GM18498 (cell line): Measurements from ENCODE around the gene BRICD5.
"Not testable (repeated sequence)": the region's sequence is repeated elsewhere in the genome, so short reads cannot be mapped to it uniquely, and the experiment has no call there.

Source experiments
- ATAC-seq: cut with Tn5 transposase; IDR thresholded peaks from one replicate; pipeline ENCODE4 v1.9.1; 2021; ENCODE audit warnings: mild to moderate bottlenecking, moderate library complexity; ENCODE audit not compliant: unreplicated experiment

The BRICD5 gene

DNA sequence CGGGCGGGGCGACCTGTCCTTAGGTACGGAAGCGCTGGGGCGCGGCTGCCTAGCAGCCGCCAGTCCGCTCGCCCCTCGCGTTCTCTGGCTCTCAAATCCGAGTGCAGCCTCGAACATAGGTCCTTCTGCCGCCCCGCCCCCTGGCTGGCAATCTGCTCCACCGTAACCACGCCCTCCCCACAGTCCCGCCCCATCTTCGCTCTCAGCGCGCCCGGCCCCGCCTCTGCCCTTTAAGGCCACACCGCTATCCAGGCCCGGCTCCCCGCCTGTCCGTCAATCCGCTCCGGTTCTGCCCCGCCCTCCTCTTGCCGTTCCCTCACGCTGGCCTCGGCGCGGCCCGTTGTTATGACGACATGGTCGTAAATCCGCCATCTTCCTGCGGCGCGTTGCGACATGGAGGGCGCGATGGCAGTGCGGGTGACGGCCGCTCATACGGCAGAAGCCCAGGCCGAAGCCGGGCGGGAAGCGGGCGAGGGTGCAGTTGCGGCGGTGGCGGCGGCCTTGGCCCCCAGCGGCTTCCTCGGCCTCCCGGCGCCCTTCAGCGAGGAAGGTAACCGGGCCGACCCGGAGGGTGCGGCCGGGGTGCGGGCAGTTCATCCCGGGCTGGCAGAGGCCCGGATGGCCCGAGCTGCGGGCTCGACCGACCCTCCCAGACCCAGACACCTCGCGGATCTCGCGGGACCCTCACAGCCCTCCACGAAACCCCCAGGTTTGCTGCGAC is 12.7 kb upstream of the BRICD5 start, which contains the start of gene E4F1:
TSS of gene E4F1 (plus strand) at position 371 of the 721 bp plus-strand sequence. CDS start at position 394, 23 bp downstream.
- peak; percentile 96 for ATAC-seq

DNA sequence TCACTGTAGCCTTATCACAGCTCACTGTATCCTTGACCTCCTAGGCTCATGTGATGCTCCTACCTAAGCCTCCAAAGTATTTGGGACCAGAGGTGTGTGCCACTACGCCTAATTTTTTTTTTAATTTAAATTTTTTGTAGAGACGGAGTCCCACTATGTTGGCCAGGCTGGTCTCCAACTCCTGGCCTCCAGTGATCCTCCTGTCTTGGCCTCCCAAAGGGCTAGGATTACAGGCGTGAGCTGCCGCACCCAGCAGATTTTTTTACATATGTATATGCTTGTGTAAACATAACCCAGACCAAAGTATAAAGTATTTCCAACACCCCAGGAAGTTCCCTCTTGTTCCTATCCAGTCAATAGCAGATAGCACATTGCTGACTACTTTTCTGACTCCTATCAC is 5.7 kb upstream of the BRICD5 start:
- no peak for ATAC-seq

DNA sequence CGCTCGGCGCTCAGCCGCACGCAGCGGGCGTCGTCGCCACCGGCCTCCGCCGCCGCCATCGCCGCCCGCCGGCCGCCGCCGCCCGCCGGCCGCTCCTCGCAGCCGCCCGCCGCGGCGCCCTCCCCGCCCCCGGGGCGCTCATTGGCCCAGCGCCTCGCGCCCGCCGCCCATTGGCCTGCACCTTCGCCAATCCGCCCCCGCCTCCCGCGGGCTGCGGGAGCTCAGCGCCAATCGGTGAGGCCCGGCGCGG is 4.0 kb upstream of the BRICD5 start, which contains the start of gene PGP:
TSS of gene PGP (minus strand) at position 122 of the 250 bp plus-strand sequence. CDS start at position 59, 63 bp downstream.
- ATAC-seq = peak; percentile 83

DNA sequence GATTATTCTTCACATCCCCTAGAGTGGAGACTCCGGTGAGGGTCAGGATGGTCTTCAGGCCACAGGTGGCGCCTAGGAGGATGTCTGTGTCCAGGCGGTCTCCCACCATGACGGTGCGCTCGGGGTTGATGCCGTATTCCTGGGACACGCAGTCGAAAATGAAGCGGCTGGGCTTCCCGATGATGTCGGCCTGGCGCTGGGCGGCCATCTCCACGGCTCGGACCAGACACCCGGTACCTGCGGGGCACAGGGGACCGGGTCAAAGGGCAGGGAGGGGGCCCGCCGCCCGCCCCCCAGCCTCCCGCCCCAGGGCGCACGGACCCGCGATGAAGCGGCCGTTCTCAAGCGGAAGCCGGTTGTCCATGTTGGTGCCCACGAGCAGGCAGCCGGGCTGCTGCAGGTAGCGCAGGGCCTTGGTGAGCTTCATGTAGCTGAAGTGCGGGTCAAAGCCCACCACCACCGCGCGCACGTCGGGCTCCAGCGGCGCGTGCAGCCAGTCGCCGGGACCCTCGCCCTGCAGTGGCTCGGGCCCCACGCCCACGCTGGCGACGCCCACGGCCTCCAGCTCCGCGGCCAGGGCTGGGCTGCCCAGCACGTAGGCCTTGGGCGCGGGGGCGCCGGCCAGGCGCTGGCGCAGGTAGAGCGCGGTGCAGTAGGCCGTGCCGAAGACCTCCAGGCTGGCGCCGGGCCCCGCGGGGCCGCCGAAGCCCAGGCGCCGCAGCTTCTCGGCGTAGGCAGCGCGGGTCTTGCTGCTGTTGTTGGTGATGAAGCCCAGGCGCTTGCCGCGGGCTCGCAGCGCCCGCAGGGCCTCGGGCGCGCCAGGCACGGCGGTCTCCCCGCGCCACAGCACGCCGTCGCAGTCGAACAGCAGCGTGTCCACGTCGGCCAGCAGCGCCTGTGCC is 3.4 kb upstream of the BRICD5 start:
- peak; percentile 4 for ATAC-seq

DNA sequence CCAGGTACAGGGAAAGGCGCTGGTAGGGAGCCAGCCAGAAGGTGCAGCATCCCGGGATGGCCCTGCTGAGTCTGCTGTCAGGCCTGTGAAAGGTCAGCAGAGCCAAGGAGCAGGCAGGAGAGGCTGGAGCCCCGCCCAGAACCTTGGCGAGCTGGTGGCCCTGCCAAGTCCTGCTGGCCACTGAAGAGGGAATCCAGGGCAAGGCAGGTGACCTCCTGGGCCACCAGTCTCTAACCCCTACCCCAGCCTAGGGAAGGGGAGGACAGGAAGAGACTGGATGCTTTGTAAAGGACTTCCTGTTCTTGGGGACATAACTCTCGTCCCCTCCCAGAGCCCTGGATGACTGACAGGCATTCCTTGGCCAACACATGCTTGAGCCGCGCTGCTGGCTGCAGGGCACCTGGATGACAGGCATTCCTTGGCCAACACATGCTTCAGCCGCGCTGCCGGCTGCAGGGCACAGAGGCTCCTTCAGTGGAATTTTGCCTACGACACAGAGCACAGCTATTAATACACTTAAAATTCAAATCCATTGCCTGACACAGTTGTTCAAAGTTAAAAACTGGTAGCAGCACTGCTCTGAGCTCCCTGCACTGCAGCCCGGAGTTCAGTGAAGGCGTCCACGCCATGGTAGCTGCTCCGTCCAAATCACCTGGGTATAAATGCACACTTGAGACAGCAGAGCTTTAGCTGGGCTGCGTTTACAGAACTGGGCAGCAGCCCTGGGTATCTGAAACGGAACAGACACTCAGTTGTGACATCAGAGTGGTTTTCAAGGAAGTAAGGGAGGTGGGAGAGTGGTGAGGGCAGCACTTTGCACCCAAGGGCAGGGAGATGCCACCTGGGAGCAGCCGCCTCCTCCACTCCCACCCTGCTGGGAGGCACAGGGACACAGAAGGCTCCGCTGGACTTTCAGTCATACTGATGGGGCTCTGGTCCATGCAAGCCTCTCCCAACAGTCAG is 2.0 kb upstream of the BRICD5 start:
- ATAC-seq = no peak

DNA sequence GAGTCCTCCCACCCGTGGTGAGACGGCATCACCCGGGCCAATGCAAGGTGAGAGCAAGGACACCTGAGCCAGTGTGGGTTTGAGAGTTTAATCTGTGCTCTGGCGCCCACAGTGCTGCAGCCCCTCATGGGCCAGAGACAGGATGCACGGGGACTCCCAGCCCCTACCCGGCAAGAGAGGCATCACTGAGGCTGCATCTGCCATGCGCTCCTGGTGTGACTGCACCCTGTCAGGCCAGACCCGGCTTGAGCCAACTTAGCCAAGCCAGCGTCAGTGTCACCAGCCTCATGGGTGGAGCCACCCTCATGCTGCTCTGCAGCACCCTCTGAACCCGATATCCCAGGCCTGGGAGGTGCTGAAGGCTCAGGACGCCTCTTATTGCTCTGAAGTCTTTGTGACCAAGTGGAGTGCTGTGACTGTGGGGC is 1.3 kb upstream of the BRICD5 start:
- ATAC-seq = no peak

DNA sequence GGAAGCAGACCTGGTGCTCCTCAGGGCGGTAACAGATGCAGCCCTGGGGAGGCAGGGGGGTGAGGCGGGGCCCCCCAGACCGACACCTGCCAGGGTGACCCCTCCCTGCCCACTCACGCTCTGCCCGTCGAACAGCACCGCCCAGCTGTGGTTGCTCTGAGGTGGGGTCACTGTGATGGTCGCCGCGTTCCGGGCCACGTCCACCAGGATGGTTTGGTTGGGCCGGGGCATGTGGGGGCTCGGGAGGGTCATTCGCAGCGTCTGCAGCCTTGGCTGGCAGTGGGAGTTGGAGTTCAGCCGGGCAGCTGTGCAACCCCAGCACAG is 692 bp downstream of the BRICD5 start:
- ATAC-seq = no peak

DNA sequence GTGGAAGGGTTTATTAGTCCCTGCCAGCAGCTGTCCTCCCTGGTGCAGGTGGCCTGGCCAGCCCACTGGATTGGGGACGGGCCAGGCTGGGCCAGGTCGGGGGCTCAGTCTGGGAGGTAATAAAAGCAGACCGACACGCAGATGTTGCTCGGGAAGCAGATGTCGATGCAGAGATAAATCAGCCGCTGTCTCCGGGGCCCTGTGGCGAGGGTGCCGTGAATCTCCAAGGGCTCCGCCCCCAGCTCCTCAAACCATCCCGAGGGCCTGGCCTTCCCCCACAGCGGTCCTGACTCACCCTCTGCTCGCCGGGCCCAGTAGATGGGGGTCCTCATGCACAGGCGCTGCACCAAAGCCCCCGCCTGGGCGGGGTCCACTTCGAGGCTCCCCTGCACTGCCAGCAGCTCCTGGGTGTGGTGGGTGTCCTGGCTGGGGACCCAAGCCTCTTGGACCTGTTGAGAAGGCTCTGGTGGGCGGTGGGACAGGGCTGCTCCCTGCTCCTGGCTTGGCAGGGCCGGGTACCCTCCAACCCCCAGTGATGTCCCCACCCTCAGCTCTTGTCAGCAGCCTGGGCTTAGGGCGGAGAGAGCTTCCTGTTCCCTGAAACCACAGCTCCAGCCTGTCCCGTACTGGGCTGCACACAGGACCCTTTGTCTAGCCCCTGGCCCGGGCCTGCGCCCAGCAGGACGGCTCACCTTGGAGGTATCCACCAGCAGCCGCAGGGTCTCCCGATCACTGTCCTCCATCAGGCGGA is 1.2 kb downstream of the BRICD5 start:
- ATAC-seq = no peak

DNA sequence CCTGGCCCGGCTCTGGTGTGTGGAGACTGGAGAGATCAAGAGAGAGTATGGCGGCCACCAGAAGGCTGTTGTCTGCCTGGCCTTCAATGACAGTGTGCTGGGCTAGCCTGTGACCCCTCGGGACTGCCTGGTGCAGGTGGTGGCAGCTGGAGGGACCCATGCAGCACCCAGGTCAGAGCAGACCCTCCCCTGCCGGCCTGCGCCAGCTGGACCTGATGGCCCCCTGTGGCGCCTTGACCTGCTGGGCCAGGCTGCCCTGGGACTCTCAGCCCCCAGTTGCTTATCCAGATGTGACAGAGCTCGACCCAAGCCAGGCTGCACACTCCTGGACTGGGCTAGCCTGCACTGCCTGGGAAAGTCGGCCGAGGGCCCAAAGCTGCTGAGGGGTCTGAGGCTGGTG is 1.9 kb downstream of the BRICD5 start:
- no peak for ATAC-seq

DNA sequence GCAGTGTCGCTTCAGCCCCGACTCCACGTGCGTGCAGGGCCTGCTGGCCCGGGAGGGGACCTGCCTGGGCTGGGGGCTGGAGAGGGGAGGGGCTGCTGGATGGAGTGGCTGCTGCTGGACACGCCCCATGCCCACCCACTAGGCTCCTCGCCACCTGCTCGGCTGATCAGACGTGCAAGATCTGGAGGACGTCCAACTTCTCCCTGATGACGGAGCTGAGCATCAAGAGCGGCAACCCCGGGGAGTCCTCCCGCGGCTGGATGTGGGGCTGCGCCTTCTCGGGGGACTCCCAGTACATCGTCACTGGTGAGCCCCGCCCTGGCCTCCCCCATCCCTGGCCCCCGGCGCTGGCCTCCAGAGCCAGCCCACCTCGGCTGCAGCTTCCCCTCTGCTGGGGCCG is 2.4 kb downstream of the BRICD5 start:
- ATAC-seq = no peak

DNA sequence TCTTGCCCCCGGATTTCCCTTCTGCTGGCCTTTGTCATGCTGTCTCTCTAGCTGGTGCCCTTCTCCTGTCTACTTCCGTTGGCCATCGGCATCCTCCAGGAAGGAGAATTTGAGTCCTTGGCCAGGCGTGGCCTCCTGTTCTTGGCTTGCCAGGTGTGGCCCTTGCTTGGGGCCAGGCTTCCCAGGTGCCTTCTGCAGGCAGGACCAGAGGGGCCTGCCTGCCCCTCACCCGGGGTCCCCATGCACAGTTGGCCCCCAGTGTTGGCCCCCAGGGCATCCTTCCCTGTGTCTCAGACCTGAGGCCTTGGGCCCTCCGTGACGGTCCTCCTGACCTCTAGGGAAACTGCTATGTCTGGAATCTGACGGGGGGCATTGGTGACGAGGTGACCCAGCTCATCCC is 2.8 kb downstream of the BRICD5 start:
- ATAC-seq = no peak

DNA sequence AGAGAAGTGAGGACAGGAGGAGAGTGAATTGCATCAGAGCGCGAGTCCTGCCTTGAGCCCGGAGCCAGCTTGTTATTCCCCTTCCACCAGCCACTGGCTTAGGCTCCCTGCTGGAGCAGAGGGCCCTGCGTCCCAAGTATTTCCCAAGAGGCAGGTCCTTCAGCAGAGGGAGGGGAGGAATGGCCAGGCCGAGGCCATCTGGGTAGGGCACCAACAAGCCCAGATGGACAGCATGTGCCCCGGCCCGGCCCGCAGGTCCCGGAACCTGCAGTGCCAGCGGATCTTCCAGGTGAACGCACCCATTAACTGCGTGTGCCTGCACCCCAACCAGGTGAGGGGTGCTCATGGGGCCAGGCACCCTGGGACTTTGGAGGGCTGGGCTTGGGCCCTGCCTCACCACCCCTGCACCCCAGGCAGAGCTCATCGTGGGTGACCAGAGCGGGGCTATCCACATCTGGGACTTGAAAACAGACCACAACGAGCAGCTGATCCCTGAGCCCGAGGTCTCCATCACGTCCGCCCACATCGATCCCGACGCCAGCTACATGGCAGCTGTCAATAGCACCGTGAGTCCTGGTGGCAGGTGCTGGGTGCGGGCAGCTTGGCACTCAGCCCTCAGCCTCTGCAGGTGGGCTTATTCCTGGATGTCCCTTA is 3.8 kb downstream of the BRICD5 start:
- ATAC-seq = no peak

DNA sequence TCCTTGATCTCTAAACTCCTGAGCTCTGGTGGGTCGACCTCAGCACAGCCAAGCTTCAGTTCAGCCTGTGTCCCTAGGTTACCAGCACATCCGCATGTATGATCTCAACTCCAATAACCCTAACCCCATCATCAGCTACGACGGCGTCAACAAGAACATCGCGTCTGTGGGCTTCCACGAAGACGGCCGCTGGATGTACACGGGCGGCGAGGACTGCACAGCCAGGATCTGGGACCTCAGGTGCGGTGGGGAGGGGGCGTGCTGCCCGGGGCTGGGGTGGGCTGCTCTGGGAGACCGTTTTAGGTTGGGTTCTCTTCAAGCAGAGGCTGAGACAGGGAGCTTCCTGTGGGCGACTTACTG is 4.3 kb downstream of the BRICD5 start:
- no peak for ATAC-seq

DNA sequence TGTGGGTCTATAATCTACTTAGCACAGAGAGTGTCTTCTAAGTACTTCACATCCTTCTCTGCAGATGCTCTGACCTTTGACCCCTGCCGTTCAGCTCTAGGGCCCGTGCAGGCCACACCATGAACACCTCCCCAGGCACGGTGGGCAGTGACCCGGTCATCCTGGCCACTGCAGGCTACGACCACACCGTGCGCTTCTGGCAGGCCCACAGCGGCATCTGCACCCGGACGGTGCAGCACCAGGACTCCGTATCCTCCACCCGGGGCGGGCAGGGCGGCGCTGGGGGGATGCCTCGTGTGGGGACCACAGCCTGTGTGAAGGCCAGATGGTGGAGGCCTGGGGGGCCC is 4.7 kb downstream of the BRICD5 start:
- ATAC-seq = peak; percentile 8

DNA sequence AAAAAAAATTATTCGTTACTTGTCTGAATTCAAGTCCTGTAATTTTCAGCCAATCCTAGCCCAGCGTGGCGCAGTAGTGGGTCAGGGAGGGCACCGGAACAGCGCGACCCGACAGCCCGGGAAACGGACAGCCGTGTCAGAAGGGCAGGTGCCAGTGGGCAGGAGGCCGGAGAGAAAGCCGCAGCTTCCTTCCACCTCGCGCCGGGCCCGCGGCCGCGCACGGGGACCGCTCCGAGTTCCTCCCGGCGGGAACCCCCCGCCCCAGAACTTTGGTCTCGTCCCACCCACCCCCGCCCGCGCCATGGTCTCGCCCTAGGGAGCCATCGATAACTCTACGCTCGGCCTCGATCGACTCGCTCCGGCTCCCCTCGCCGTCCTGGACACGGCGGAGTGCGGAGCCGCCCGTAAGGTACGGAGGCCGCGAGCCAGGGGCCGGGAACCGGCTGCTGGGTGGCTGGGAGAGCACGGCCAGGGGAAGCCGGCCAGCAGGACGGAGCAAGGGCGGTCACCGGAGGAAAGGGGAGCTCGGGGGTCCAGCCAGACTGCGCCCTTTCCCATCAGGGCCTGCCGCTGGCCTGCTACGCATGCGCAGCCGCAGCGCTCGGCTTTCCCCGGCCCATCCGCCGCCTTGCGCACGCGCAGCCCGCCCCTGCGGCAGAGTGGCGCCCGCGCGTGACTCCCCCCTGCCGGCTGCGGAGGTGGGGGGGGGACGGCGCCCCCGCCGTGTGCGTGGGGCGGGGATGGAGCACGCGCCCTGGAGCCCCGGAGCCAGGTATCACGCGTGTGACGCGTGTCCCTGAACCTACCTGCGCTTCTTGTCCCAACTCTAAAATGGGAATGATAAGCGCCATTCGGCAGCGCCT is 5.3 kb downstream of the BRICD5 start, which contains the start of gene MLST8:
TSS of gene MLST8 (plus strand) at position 351 of the 863 bp plus-strand sequence. CDS start 632 bp downstream, outside the sequence.
- ATAC-seq = peak; percentile 74

DNA sequence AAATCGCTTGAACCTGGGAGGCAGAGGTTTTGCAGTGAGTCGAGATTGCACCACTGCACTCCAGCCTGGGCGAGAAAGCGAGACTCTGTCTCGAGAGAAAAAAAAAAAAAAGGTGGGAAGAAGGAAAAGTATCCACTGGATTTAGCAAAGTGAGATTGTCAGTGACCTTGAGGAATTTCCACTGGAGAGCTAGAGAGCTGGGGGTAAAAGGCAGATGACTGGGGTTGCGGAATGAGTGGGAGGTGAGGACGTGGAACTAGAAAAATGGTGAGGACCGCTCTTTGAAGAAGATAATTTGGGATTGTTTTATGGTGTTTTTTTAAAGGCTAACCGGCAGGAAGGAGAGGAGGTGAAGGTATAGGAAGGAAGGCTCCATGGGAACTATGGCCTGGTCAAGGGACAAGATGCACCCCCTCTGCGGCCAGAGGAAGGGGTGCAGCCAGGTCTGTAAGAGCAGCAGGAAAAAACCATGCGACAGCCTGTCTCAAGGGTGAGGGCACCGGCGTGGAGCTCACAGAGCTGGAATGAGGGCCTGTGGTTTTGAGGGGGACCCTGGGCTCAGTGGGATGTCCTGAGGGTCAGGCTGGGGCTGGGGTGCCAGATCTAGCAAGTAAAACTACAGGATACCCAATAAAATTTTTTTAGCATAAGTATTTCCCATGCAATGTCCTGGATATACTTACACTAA is 6.1 kb downstream of the BRICD5 start:
- ATAC-seq = no peak

DNA sequence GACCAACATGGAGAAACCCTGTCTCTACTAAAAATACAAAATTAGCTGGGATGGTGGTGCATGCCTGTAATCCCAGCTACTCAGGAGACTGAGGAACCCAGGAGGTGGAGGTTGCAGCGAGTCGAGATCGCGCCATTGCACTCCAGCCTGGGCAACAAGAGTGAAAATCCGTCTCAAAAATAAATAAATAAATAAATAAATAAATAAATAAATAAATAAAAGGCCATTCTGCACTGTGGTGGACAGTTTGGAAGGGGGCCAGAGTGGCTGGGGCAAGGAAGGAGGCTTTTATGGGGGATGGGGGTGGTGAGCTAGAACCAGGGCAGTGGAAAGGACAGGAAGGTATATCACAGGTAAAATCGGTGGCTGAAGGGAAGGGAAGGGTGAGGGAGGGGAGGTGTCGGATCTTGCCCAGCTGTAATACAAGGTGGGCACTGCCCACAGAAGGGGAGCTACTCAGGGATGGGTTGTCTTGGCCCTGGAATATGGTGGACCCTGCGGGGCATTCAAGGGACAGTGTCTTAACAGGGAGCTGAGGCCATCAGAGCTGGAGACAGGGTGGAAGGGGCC is 7.5 kb downstream of the BRICD5 start:
- not testable (repeated sequence) for ATAC-seq

DNA sequence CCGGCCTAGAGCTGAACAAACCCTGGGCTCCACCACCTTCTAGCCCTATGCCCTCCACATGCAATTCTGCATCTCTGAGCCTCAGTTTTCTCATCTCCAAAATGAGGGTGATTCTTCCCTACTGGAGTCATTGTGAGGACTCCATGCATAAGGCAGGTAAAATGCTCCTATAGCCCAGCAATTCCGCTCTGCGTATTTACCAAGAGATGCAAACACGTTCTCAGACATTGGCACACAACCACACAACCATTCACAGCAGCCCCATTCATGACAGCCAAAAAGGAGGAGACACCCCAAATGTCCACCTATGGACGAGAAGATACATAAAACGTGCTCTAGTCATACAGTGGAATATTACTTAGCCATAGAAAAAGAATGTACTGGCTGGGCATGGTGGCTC is 10.3 kb downstream of the BRICD5 start:
- no peak for ATAC-seq
